Measurements from ENCODE around the gene SERINC2. TPM values are rescaled to one million over a fixed set of nuclear protein-coding genes. Genes with fewer than 3 reads are reported as not detected.

SERINC2 gene
- total RNA-seq, 1 experiment from 2014 or later = 50.1 TPM

DNA sequence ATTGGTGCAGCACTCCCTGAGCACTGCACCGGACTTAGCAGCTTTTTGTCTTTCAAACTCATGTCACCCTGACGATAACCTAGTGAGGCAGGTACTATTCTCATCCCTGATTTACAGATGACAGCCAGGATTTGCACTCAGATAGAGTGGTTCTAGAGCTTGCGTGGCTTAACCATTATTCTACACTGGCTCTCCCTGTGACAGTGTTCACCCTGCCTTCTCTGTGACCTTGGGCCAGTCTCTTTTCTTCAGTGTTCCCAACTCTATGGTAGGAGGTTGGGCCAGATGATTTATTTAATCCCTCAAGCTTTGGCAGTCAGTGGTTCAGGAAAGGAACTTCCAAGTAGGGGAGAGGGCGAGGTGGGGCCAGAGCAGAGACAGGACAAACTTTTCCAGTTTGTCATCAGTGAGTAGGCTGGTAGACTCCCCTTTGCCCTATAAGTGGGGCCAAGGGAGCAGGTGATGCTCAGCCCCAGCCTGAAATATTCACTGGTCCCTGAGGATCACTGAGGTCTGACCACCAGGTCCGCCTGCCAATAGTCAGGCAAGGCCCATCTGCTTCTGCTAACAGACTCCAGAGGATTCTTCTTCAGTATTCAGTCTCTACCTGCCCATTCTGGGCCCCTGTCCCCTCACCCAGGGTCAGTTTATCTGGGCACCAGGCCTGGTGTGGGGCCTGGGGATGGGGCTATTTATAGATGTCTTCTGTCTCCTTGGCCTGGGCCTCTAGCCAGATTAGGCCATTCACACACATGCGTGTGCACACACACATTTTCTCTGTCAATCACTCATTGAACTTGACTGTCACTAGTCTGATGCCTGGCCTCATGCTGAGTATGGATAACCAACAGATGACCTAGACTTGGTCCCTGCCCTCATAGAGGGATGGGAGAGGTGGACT lies 31.4 kb upstream of the SERINC2 start:
- Histone ChIP-seq H3K36me3 (ENCODE audit: control insufficient read depth in 1 of 2, insufficient read depth in 2 of 2, low read length in 2 of 2) (no peaks in the 10 kb centered on the region), H2AFZ (ENCODE audit: low read depth, low read length, poor library complexity, severe bottlenecking) (no peak overlapping the region), H3K27ac (ENCODE audit: low read depth, low read length) (no peak overlapping the region), H3K79me2 (ENCODE audit: insufficient read depth, low read length) (no peaks in the 10 kb centered on the region), H3K4me1 (ENCODE audit: control insufficient read depth in 1 of 2, insufficient read depth in 2 of 2, low read length in 2 of 2) (peaks cover 0 to 23% of the 10 kb centered on the region in 2 experiments; a peak in 2 of 4 replicates), H3K27me3 (ENCODE audit: insufficient read depth, low read length) (no peaks in the 10 kb centered on the region), H3K9me2 (ENCODE audit: insufficient read depth) (no peaks in the 10 kb centered on the region), H3K4me3 (replicated peaks in 1 of 2; ENCODE audit: low read depth in 1 of 2, low read length in 2 of 2) (no peak overlapping the region), H3K9ac (ENCODE audit: low read length) (no peak overlapping the region), H3K4me2 (ENCODE audit: low read length) (peak overlapping the region; percentile 1; the same call in 1 of the 2 replicates), H4K20me1 (ENCODE audit: insufficient read depth) (no peaks in the 10 kb centered on the region), H3K9me3 (ENCODE audit: control insufficient read depth in 1 of 2, insufficient read depth in 1 of 2, low read depth in 1 of 2, low read length in 2 of 2) (no peaks in the 10 kb centered on the region)
- ChIA-PET POLR2A (no interaction called here), RAD21 (ENCODE audit: low non-redundant PET in 1 of 2, low total read pairs in 2 of 2, uncharacterized antibody in 2 of 2, unreplicated experiment in 2 of 2) (no interaction called here), CTCF (interaction anchor here (1.2 kb wide), 1 partner anchor 13 kb away, joined by 3 read pairs; no protein-coding TSS in a partner anchor)
- TF ChIP-seq TCF7L2 (IDR thresholded peaks at IDR 0.05; ENCODE audit: borderline replicate concordance, extremely low read depth, insufficient read depth, insufficient read length) = no peak
- TF ChIP-seq ZFX (IDR thresholded peaks at IDR 0.05) = no peak
- no peak for TF ChIP-seq POLR2A (IDR thresholded peaks at IDR 0.05; ENCODE audit: borderline replicate concordance, extremely low read depth, insufficient read depth, insufficient read length)
- TF ChIP-seq, protein P1, sequence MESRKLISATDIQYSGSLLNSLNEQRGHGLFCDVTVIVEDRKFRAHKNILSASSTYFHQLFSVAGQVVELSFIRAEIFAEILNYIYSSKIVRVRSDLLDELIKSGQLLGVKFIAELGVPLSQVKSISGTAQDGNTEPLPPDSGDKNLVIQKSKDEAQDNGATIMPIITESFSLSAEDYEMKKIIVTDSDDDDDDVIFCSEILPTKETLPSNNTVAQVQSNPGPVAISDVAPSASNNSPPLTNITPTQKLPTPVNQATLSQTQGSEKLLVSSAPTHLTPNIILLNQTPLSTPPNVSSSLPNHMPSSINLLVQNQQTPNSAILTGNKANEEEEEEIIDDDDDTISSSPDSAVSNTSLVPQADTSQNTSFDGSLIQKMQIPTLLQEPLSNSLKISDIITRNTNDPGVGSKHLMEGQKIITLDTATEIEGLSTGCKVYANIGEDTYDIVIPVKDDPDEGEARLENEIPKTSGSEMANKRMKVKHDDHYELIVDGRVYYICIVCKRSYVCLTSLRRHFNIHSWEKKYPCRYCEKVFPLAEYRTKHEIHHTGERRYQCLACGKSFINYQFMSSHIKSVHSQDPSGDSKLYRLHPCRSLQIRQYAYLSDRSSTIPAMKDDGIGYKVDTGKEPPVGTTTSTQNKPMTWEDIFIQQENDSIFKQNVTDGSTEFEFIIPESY (IDR thresholded peaks at IDR 0.05; ENCODE audit: extremely low read depth, insufficient replicate concordance, low read length) = no peak
- TF ChIP-seq REST (IDR thresholded peaks at IDR 0.05; ENCODE audit: low read depth) = no peak
- no peak for TF ChIP-seq EZH2phosphoT487 (IDR thresholded peaks at IDR 0.05; ENCODE audit: borderline replicate concordance)
- no peak for TF ChIP-seq CEBPB (IDR thresholded peaks at IDR 0.05; ENCODE audit: low read depth)
- TF ChIP-seq EGR1 (IDR thresholded peaks at IDR 0.05; ENCODE audit: low read depth) = no peak
- TF ChIP-seq SRF (IDR thresholded peaks at IDR 0.05; ENCODE audit: low read depth) = no peak
- no peak for TF ChIP-seq ZNF274 (IDR thresholded peaks at IDR 0.05; ENCODE audit: low read depth, low read length)
- no peak for TF ChIP-seq SIN3A (IDR thresholded peaks at IDR 0.05; ENCODE audit: low read depth)
- DNase-seq (ENCODE audit: low read depth, low spot score) (no peak), ATAC-seq (no peak)
- intact Hi-C loops (cut with micrococcal nuclease) = no loop called here
- no TSS peak for BruUV-seq (replicated peaks)

Data from HCT116 (cell line).